ENCODE data around the gene TSSC4. TPM values are rescaled to one million over a fixed set of nuclear protein-coding genes. Genes with fewer than 3 reads are reported as not detected.

The TSSC4 gene
- total and polyA plus RNA-seq, 2 of the 13 experiments (the other 11 are each of a cell fraction or from before 2014, with no cell fraction given): 16.2 to 58.6 TPM

DNA sequence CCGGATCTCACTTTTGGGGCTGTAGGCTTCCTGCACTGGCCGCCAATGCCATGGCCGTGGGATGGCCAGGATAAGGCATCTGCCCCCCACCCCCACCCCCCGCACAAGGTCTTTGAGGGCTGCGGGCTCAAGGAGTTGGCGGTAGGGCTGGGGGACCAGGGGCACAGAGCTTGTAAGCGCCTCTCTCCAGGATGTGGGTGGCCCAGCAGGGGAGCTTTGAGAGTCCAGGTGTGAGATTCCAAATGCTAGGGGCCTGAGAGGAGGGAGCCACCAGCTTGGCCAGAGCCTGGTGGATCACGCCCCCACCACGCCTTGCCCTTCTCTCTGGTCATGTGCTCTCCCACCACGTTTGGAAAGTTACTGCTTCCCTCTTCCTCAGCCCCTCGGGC lies 18.4 kb upstream of the TSSC4 start:
- in situ Hi-C loops (cut with HindIII; ENCODE audit: extremely low pct_ligation_motif_present, low pct_unique_long_range_greater_than_20kb): no loop called here
- CTCF ChIA-PET (ENCODE audit: low intra/inter-chr PET ratio, low total read pairs): no interaction called here
- BruUV-seq (replicated peaks): no TSS peak
- Histone ChIP-seq H3K27ac (ENCODE audit: extremely low read length, insufficient read depth, low read length) (no peak overlapping the region), H3K4me2 (ENCODE audit: low read depth, low read length) (no peak overlapping the region), H4K20me1 (ENCODE audit: insufficient read depth, low read length) (no peaks in the 10 kb centered on the region), H3K9me3 (ENCODE audit: low read length) (no peaks in the 10 kb centered on the region), H3K4me3 (replicated peaks in 1 of 3; ENCODE audit: insufficient read depth in 1 of 3, low read depth in 2 of 3, low read length in 3 of 3) (no peak overlapping the region), H3K4me1 (ENCODE audit: insufficient read depth, low read length) (no peaks in the 10 kb centered on the region), H3K27me3 (ENCODE audit: control insufficient read depth in 1 of 2, insufficient read depth in 2 of 2, low read length in 2 of 2) (peaks cover 11 to 71% of the 10 kb centered on the region in 2 experiments; a peak in 4 of 5 replicates), H2AFZ (ENCODE audit: low read length) (no peak overlapping the region), H3K9ac (ENCODE audit: insufficient read depth, low read depth, low read length) (no peak overlapping the region), H3K36me3 (replicated peaks in 1 of 2; ENCODE audit: control insufficient read depth in 1 of 2, insufficient read depth in 2 of 2, low read length in 2 of 2) (no peaks in the 10 kb centered on the region), H3K79me2 (ENCODE audit: insufficient read depth, low read length) (no peaks in the 10 kb centered on the region)
- intact Hi-C loops (cut with micrococcal nuclease; ENCODE audit: unreplicated experiment): no loop called here
- ATAC-seq (no peak), FAIRE-seq (no peak), DNase-seq (ENCODE audit: low spot score) (no peak)
- 18% methylated on average over 9 of the region's 11 CpGs for WGBS (ENCODE audit: low lambda C conversion rate)
- TF ChIP-seq KDM4B (CRISPR knock-in tag; IDR thresholded peaks at IDR 0.05) (no peak), STAG1 (CRISPR knock-in tag; IDR thresholded peaks at IDR 0.05) (no peak), PBX2 (CRISPR knock-in tag; IDR thresholded peaks at IDR 0.05) (no peak), FOXK2 (IDR thresholded peaks at IDR 0.05) (no peak), NFYB (CRISPR knock-in tag; IDR thresholded peaks at IDR 0.05) (no peak), NFIC (IDR thresholded peaks at IDR 0.05; ENCODE audit: low read length) (no peak), ZNF260 (CRISPR knock-in tag; IDR thresholded peaks at IDR 0.05; ENCODE audit: borderline replicate concordance, low read depth) (no peak), ZNF337 (CRISPR knock-in tag; IDR thresholded peaks at IDR 0.05; ENCODE audit: borderline replicate concordance, low read depth) (no peak), ESRRA (CRISPR knock-in tag; IDR thresholded peaks at IDR 0.05; ENCODE audit: low read depth) (no peak)
- POLR2A ChIA-PET: no interaction called here

All from HepG2 (cell line).